H1 (cell line): ENCODE data around the gene EIF2S1. TPM values are rescaled to one million over a fixed set of nuclear protein-coding genes. Genes with fewer than 3 reads are reported as not detected.

Experiments used
- ASH2L ChIP-seq: fragments of 200-600, 300-600 bp; sonication (generic); IDR thresholded peaks from one replicate; pipeline ENCODE4 v1.7.1; 2017; ENCODE audit warnings: low read length
- RXRA ChIP-seq: IDR thresholded peaks from 2 replicates; pipeline ENCODE4 v1.6.1; 2011; ENCODE audit warnings: low read depth, mild to moderate bottlenecking, low read length, moderate library complexity; ENCODE audit not compliant: insufficient read depth
- polyA plus RNA-seq, 7 experiments: library from polyadenylated mRNA; depleted of rRNA in 3 of 7; stranded (reverse) in 5 of 7; unstranded in 2 of 7; fragments of >200 nt in 5 of 7; fragments of 200-250 nt in 2 of 7; gene quantifications; 1 replicate in 5 of 7; 2 replicates in 1 of 7; 4 replicates in 1 of 7; pipeline versions ENCODE4 v1.2.1 to v1.2.3, GENCODE V29; 2011 to 2013; ENCODE audit warnings: missing spikeins in 2 of 7, mixed read lengths in 2 of 7
- total RNA-seq: library from RNA; stranded (reverse); fragmentation: NEBNext Ultra II Directional; extraction: Animal tissue kit (Norgen Biotek cat#: 25700); gene quantifications from 2 replicates; pipeline ENCODE4 v1.2.1, GENCODE V29; 2021

Gene EIF2S1
- total and polyA plus RNA-seq, 2 of the 8 experiments (the other 6 are each of a cell fraction or from before 2014, with no cell fraction given): 35.1 to 146 TPM

DNA sequence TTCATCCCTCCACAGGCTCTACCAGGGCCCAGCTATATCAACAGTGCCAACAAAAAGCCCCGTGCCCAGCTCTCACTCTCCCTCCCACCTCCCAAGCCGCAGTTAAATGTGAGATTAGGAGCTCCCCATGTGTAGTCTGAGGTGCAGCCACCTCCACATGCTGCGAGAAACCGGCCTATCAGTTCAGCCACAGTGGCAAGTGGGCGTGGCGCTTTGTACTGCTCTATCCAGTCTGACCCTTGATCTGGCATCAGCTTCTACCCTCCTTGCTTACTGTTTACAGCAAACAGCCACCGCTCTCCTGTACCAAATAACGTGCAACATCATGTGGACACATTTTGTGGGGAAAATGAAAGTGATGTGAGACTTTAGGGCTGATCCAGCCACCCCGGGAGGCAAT lies 50.2 kb downstream of the EIF2S1 start (continued):
- TF ChIP-seq RXRA (no peak), ASH2L (no peak)
